C4-2B (cell line): Measurements from ENCODE around the gene PTPMT1.

Experiments
- H3K27ac ChIP-seq: fragments of 450-650 bp; 2 replicates; pipeline ENCODE4 v1.5.1; 2017
- ZFX ChIP-seq: fragments of 450-650 bp; IDR thresholded peaks from 2 replicates; pipeline ENCODE4 v1.6.1; 2017
- TF ChIP-seq, protein P1 (sequence below): fragments of 450-650 bp; conservative IDR thresholded peaks from 2 replicates; pipeline ENCODE4 v1.5.1; 2017; ENCODE audit warnings: mild to moderate bottlenecking

The PTPMT1 gene

DNA sequence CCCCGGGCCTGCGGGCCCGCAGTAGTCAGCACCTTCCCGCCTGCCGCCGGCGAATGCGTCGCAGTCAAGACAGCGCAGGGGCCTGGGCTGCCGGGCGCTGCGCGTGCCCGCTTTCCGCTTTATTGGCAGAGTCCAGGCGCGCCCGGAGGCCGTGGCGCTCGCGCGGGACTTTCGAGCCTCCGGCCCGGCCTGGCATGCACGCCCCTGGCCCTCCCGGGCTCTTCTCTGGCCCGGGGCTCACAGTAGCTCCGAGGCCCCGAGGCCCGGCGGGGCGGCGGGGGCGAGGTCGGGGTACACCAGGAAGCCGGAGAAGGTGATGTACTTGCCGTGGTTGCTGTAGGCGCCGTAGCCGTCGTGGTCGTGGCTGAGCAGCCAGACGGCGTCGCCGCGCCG is 24.2 kb downstream of the PTPMT1 start:
- TF ChIP-seq, protein P1, sequence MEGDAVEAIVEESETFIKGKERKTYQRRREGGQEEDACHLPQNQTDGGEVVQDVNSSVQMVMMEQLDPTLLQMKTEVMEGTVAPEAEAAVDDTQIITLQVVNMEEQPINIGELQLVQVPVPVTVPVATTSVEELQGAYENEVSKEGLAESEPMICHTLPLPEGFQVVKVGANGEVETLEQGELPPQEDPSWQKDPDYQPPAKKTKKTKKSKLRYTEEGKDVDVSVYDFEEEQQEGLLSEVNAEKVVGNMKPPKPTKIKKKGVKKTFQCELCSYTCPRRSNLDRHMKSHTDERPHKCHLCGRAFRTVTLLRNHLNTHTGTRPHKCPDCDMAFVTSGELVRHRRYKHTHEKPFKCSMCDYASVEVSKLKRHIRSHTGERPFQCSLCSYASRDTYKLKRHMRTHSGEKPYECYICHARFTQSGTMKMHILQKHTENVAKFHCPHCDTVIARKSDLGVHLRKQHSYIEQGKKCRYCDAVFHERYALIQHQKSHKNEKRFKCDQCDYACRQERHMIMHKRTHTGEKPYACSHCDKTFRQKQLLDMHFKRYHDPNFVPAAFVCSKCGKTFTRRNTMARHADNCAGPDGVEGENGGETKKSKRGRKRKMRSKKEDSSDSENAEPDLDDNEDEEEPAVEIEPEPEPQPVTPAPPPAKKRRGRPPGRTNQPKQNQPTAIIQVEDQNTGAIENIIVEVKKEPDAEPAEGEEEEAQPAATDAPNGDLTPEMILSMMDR: no peak
- TF ChIP-seq ZFX: no peak
- no peak overlapping the region for H3K27ac ChIP-seq

DNA sequence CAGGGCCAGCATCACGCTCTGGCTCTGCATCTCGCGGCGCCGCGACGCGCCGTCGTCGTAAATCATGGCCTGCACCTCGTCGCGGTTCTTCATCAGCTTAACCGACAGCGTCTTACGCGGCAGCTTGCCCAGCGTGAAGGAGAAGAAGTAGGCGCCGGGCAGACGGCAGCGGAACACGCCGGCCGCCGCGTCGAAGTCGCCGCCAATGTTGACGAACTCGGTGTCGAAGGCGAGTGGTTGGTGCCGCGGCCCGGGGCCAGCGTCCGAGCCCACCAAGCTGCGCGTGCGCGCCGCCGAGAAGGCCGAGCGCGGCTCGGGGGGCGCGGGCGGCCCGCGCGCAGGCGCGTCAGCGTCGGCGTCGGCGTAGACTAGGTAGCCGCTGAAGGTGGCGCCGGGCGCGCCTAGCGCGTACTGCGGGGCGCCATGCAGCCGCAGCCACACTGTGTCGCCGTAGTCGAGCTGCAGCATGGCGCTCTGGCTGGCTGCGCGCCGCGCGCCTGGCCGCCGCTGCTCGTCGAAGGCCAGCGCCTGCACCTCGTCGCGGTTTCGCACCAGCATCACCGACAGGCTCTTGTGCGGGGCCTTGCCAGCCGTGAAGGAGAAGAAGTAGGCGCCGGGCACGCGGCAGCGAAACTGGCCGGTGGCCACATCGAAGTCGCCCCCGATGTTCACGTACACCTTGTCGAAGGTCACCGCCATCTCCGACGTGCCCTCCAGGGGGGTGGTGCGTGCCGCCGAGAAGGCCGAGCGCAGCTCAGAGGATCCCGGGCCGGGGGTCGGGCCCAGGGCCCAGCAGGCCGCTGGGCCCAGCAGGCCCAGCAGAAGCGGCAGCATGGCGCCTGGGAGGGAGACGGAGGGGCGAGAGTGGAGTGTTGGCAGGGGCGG is 24.8 kb downstream of the PTPMT1 start:
- H3K27ac ChIP-seq: no peak overlapping the region
- TF ChIP-seq ZFX: no peak
- TF ChIP-seq, protein P1: no peak

DNA sequence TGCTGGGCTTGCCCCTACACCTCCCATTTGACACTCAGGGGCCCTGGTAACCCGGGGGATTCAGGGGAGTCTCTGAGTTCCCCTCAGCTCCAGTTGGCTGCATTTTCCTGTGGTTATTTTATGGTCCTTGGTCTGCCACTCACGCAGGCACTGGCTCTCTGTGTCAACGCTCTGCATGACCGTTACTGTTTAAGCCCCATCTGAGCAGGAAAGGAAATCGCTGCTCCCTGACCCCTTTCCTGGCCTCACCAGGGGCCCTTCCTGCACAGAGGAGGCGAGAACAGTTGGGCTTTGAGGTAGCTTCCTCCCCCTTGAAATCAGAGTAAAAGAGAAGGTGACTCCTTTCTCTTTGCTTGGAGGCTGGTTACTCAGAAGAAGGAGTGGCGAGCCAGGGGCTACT is 26.4 kb downstream of the PTPMT1 start:
- H3K27ac ChIP-seq: no peak overlapping the region
- TF ChIP-seq, protein P1: no peak
- no peak for TF ChIP-seq ZFX

DNA sequence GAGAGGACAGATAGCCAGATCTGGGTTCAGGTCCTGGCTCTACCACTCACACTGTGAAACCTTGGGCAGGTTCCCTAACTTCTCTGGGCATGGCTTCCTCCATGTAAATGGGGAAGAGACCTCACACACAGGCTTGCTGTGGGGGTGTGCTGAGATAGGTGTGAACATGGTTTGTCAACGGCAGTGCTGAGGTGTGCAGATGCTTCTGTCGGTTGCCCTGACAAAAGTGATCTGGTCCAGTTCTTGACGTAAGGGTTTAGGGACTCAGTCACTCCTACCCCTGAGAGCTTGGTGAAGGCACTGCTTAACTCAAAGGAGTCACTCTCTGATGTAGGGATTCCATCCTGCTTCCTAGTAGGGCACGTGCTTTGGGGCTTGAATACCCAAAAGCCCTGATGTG is 26.9 kb downstream of the PTPMT1 start:
- TF ChIP-seq, protein P1: no peak
- TF ChIP-seq ZFX: no peak
- H3K27ac ChIP-seq: no peak overlapping the region

DNA sequence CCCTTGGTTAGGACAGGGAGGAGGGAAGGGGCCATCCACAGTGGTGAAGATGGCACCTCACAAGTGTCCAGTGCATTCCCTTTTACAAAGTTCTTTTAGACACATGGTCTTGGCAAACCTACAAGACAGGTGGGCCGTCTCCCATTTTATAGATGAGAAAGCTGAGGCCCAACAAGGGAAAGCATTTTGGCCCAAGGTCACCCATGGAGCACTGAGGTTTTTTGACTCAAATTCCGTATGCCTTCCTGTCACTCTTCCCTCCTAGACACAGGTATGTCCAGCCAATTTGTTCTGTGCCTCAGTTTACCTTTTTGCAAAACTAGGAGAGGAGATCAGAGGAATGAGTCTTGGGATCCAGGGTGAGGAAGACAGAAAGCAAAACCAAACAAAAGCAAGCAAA is 27.6 kb downstream of the PTPMT1 start:
- no peak for TF ChIP-seq ZFX
- TF ChIP-seq, protein P1: no peak
- H3K27ac ChIP-seq: no peak overlapping the region

DNA sequence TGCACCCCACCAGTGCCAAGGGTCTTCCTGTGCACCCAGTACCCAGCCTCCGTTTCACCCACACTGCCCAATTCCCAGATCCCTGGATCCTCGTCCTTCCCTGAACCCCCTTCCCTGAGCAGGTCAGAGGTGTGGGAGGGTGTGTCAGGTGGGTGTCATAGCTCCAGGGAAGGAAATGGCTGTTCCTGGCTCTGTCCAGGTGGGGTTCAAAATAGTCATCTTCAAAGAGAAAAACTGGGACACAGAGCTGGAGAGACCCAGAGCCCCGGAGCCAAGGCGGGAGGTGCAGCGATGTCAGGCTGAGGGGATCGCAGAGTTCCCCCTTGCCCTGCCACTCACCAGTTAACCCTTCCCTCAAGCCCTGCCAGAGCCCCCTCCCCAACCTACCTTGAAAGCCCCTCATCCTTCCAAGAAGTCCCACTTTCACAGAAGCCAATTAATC is 28.1 kb downstream of the PTPMT1 start:
- H3K27ac ChIP-seq: no peak overlapping the region
- TF ChIP-seq, protein P1: no peak
- no peak for TF ChIP-seq ZFX
